Suprapubic skin (tissue), 4 donors: ENCODE measurements around the gene MAP7D1. TPM values are rescaled to one million over a fixed set of nuclear protein-coding genes. Genes with fewer than 3 reads are reported as not detected.
A peak's percentile ranks its signal among the peaks of the same experiment; 100 is the strongest.

ENCODE experiments used
- DNase-seq, 2 donors: peaks; one replicate each; pipeline ENCODE4 v3.0.0-alpha.2; 2019; ENCODE audit warnings: low spot score in 2 of 2
- H3K27ac ChIP-seq: fragments of 200-600 bp; sonication (generic); one replicate; pipeline ENCODE4 v1.5.1; 2019
- H3K27me3 ChIP-seq: fragments of 200-600 bp; sonication (generic); one replicate; pipeline ENCODE4 v1.5.1; 2019
- H3K36me3 ChIP-seq: fragments of 200-600 bp; sonication (generic); one replicate; pipeline ENCODE4 v1.5.1; 2019
- H3K4me1 ChIP-seq: fragments of 200-600 bp; sonication (generic); one replicate; pipeline ENCODE4 v1.5.1; 2019
- H3K4me3 ChIP-seq: fragments of 200-600 bp; sonication (generic); one replicate; pipeline ENCODE4 v1.5.1; 2019; ENCODE audit warnings: mild to moderate bottlenecking
- H3K9me3 ChIP-seq: fragments of 200-600 bp; sonication (generic); one replicate; pipeline ENCODE4 v1.5.1; 2019
- EP300 ChIP-seq: sonication (generic); formaldehyde crosslinking; IDR thresholded peaks from one replicate; pipeline ENCODE4 v1.6.1; 2017; ENCODE audit warnings: antibody characterized with exemption
- POLR2A ChIP-seq, 2 donors: fragments of 450-650 bp; IDR thresholded peaks; one replicate each; pipeline ENCODE4 v1.6.1; 2017; ENCODE audit warnings: antibody characterized with exemption in 2 of 2, mild to moderate bottlenecking in 2 of 2, moderate library complexity in 2 of 2
- POLR2AphosphoS5 ChIP-seq, 3 donors: sonication (generic); formaldehyde crosslinking; IDR thresholded peaks; one replicate each; pipeline ENCODE4 v1.6.1; 2017; ENCODE audit warnings: antibody characterized with exemption in 3 of 3
- WGBS: methylation state at CpG from one replicate; pipeline ENCODE4 v1.1.5; 2018; 5-methylcytosine and 5-hydroxymethylcytosine counted together
- total RNA-seq, 4 donors: library from RNA; depleted of rRNA; stranded (reverse); fragments of >200 nt; gene quantifications; one replicate each; pipeline ENCODE4 v1.1.0, GENCODE V29; 2016
- TF ChIP-seq, protein P1 (sequence below), 2 donors: fragments of 200-600 bp in 1 of 2; fragments of 450-650 bp in 1 of 2; sonication (generic) in 1 of 2; IDR thresholded peaks; one replicate each; pipeline ENCODE4 v1.5.1; 2016 to 2019; ENCODE audit warnings: antibody characterized with exemption in 2 of 2, mild to moderate bottlenecking in 1 of 2, moderate library complexity in 1 of 2

The MAP7D1 gene
- total RNA-seq, 4 donors from 2014 or later, result 80.0 to 119 (median 94.6) TPM

DNA sequence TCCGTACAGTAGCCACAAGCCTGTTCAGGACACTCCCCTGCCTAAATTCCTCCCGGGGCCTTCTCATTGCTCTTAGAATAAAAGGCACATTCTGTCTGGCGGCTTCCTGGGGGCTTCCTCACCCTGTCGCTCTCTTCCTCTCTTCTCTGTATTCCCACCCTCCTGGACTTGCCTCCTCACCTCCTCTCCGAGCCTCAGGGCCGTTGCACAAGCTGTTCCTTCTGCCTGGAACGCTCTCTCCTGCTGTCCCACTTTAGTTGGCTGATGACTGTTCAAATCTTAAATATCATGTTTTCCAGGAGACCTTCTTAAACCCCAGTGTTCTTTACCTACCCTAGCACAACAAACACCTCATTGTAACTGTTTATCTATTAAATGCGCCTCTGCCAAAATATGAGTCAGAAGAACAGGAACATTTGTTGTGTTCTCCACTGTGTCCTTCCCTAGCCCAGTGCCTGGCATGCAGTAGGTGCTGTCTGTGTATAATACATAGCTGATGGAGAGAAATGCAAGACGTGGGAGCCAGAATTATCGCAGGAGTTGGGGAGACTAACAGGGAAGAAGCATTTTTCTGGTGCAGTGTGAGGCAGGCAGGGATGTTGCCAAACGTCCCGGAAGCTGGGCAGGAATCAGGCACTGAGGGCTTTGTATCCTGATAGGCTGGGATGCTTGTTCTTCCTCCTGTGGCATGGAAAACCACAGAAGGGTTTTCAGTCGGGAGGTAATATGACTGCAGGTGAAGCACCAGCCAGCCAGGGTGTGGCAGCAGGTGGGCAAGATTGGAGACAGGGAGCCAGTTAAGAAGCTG lies 44.2 kb downstream of the MAP7D1 start:
- 57% methylated on average over 13 of the region's 13 CpGs for WGBS
- H3K27ac ChIP-seq, result peak overlapping the region; percentile 78
- H3K27me3 ChIP-seq, result no peaks in the 10 kb centered on the region
- DNase-seq, result peak in 1 of 2 donors; percentile 77
- H3K9me3 ChIP-seq, result no peaks in the 10 kb centered on the region
- H3K36me3 ChIP-seq, result no peaks in the 10 kb centered on the region
- TF ChIP-seq, protein P1, sequence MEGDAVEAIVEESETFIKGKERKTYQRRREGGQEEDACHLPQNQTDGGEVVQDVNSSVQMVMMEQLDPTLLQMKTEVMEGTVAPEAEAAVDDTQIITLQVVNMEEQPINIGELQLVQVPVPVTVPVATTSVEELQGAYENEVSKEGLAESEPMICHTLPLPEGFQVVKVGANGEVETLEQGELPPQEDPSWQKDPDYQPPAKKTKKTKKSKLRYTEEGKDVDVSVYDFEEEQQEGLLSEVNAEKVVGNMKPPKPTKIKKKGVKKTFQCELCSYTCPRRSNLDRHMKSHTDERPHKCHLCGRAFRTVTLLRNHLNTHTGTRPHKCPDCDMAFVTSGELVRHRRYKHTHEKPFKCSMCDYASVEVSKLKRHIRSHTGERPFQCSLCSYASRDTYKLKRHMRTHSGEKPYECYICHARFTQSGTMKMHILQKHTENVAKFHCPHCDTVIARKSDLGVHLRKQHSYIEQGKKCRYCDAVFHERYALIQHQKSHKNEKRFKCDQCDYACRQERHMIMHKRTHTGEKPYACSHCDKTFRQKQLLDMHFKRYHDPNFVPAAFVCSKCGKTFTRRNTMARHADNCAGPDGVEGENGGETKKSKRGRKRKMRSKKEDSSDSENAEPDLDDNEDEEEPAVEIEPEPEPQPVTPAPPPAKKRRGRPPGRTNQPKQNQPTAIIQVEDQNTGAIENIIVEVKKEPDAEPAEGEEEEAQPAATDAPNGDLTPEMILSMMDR (IDR thresholded peaks at IDR 0.05), result no peak
- no peak for TF ChIP-seq EP300
- peak in 1 of 3 donors; percentile 43 for TF ChIP-seq POLR2AphosphoS5 (IDR thresholded peaks at IDR 0.05)
- no peak overlapping the region for H3K4me3 ChIP-seq
- H3K4me1 ChIP-seq, result peaks cover 25% of the 10 kb centered on the region

DNA sequence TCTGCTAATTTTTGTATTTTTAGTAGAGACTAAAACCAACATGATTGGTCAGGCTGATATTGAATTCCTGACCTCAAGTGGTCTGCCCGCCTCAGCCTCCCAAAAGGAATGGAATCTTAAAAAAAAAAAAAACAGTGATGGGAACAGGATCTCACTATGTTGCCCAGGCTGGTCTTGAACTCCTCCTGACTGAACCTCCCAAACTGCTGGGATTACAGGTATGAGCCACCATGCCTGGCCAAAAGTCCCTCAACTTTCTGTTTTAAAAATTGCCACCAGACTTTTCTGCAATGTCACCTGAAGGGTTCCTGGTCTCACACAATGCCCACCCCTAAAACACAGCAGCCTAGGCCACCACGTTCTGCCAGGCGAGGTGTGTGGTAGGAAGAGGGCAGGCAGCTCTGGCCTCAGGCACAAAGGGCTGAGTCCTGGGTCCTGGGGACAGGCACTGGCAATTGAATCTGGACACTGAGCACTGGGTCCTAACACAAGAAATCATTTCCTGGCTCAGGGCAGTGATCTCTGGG lies 47.1 kb downstream of the MAP7D1 start:
- 95% methylated on average over 3 of the region's 3 CpGs for WGBS
- H3K36me3 ChIP-seq, result no peaks in the 10 kb centered on the region
- no peak for DNase-seq
- no peak overlapping the region for H3K4me3 ChIP-seq
- H3K9me3 ChIP-seq, result no peaks in the 10 kb centered on the region
- no peaks in the 10 kb centered on the region for H3K27me3 ChIP-seq
- TF ChIP-seq EP300 (no peak), POLR2A (IDR thresholded peaks at IDR 0.05) (no peak), POLR2AphosphoS5 (IDR thresholded peaks at IDR 0.05) (no peak)
- TF ChIP-seq, protein P1 (IDR thresholded peaks at IDR 0.05), result no peak
- peaks cover 39% of the 10 kb centered on the region for H3K4me1 ChIP-seq
- H3K27ac ChIP-seq, result peak overlapping the region; percentile 82

DNA sequence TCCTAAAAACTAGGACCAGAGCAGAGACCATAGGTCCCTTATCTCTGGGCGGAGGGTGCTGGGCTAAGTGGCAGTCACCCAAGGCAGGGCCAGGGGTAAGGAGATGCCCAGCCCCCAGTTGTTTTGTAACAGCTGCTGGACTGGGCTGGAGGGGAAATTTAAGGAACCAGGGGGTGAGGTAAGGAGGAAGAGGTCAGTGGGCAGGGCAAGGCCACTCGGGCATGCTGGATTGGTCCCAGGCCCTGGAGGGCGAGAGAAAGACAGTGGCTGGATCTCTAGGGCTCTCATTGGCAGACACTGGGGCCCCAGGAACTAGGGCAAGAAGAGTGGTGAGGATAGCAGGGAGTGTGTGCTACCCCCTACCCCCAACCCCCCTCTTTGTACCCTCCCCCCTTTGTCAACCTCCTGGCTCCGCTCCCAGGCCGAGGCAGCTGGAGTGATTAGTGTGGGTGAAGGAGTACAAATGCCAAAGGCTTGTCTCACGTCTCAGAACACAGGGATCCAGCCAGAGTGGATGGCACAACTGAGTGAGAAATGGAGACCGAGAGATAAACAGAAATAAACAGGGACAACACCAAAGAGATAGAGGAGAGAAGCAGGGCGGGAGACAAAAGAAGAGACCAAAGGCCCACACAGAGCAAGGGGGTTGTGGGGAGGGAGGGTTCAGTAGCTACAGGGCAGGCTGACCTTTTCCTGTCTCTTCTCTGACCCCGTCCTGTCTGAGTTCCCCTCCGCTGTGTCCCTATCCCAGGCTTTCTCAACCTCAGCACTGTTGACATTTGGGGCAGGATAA lies 47.8 kb downstream of the MAP7D1 start:
- Histone ChIP-seq H3K9me3 (no peaks in the 10 kb centered on the region), H3K4me1 (peaks cover 39% of the 10 kb centered on the region), H3K4me3 (no peak overlapping the region), H3K36me3 (no peaks in the 10 kb centered on the region), H3K27ac (peak overlapping the region; percentile 82), H3K27me3 (no peaks in the 10 kb centered on the region)
- TF ChIP-seq, protein P1 (IDR thresholded peaks at IDR 0.05), result no peak
- TF ChIP-seq POLR2A (IDR thresholded peaks at IDR 0.05) (no peak), EP300 (no peak), POLR2AphosphoS5 (IDR thresholded peaks at IDR 0.05) (no peak)
- no peak for DNase-seq
- 47% methylated on average over 10 of the region's 10 CpGs for WGBS

DNA sequence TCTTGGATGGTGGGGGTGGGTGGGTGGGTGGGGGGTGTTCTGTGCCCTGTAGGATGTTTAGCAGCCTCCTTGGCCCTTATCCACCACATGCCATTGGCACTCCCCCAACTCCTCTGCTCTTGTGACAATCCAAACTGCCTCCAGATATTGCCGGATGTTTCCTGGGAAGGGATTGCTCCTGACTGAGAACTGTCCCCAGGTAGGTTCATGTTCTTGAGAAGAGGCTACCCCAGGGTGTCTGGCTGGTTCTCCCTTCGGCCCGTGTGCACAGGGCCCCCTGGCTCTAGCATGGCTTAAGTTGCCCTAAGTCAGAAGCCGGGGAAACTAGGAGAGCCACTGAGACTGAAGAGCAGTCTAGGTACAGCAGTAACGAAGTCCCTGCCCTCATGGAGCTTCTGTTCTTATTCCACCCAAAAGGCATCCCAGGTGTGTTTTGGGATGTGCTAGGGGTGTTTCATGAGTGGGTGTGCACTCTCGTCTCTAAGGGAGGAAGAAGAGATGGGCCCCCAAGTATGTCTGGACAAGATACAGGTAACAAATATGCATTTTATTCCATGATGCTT lies 48.5 kb downstream of the MAP7D1 start:
- TF ChIP-seq POLR2A (IDR thresholded peaks at IDR 0.05) (no peak), POLR2AphosphoS5 (IDR thresholded peaks at IDR 0.05) (no peak), EP300 (no peak)
- TF ChIP-seq, protein P1 (IDR thresholded peaks at IDR 0.05), result no peak
- WGBS, result 71% methylated on average over 5 of the region's 6 CpGs

More for the DNA sequence above, 48.5 kb downstream of the MAP7D1 start:
- peak overlapping the region; percentile 82 for H3K27ac ChIP-seq
- no peak for DNase-seq
- H3K36me3 ChIP-seq, result no peaks in the 10 kb centered on the region
- H3K27me3 ChIP-seq, result no peaks in the 10 kb centered on the region
- H3K4me1 ChIP-seq, result peaks cover 39% of the 10 kb centered on the region
- no peaks in the 10 kb centered on the region for H3K9me3 ChIP-seq
- no peak overlapping the region for H3K4me3 ChIP-seq
